Activated CD8-positive, alpha-beta memory T cell treated with anti-CD3 and anti-CD28 coated beads, Interleukin-2, amount 10 ng/mL, durations not matched to agents 7 days and 5 days (primary cell): ENCODE measurements around the gene DCBLD2. TPM values are rescaled to one million over a fixed set of nuclear protein-coding genes. Genes with fewer than 3 reads are reported as not detected.
"Not testable (repeated sequence)": the region's sequence is repeated elsewhere in the genome, so short reads cannot be mapped to it uniquely, and the experiment has no call there.

ENCODE experiments used
- ATAC-seq: fragments of 150-1000 bp; cut with Tn5 transposase; one replicate; pipeline ENCODE4 v1.10.0; 2021; ENCODE audit warnings: moderate library complexity
- CTCF ChIA-PET: fragments of 350-600 bp; sonication (Branson Sonifier 250); formaldehyde crosslinking; loops from one replicate; lab custom pipeline; 2021; ENCODE audit warnings: antibody characterized with exemption; lab: Charles Lee
- DNase-seq: peaks from one replicate; pipeline ENCODE4 v3.0.0-alpha.2; 2020
- H3K27ac Mint-ChIP-seq: one replicate; pipeline ENCODE4 v1.8.0; 2021; ENCODE audit warnings: mild to moderate bottlenecking, mixed read lengths
- H3K27me3 Mint-ChIP-seq: one replicate; pipeline ENCODE4 v1.8.0; 2021; ENCODE audit warnings: mixed read lengths
- H3K36me3 Mint-ChIP-seq: one replicate; pipeline ENCODE4 v1.8.0; 2021; ENCODE audit warnings: mild to moderate bottlenecking, mixed read lengths
- H3K4me1 Mint-ChIP-seq: one replicate; pipeline ENCODE4 v1.8.0; 2021; ENCODE audit warnings: mixed read lengths
- H3K4me3 Mint-ChIP-seq: one replicate; pipeline ENCODE4 v1.8.0; 2021; ENCODE audit warnings: mild to moderate bottlenecking, moderate library complexity, mixed read lengths
- H3K9me3 Mint-ChIP-seq: one replicate; pipeline ENCODE4 v1.8.0; 2022; ENCODE audit warnings: low read depth, mixed read lengths
- total RNA-seq, 2 experiments: library from RNA; stranded (reverse); gene quantifications; one replicate each; pipeline ENCODE4 v1.2.3, GENCODE V29; 2021

DCBLD2 gene
- total RNA-seq, 2 experiments from 2014 or later = 0.50 to 2.0 TPM

DNA sequence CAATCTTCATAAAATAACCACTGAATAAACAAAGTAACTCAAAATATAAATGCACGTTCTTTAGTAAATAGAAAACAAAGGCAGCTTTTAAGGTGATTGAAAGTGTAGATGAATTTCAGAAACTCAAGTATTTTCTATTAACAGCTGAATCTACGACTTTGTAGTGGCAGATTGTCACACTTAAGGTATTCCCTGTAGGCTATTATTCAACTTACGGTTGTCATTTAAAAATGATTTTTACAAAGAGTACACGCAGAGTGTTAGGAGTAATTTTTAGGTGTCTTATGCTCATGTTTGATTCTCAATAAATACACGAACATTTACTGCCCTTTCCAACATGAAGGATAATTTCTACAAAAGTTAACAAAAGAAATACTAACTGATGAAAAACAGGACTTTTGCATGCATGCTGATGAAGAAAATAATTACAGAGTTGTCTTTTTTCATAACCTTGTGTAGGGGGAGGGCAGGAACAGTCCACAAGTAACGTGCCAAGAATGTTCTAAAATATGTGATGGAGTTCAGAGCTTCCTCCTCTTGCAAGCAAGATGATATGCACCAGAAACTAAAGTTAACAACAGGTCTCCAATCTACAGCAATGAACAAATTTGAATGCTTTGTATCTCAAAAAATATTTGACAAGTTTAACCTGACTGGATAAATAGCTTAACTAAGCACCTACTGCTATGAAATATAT lies 16.7 kb downstream of the DCBLD2 start:
- no peak overlapping the region for H3K4me3 Mint-ChIP-seq
- CTCF ChIA-PET = no interaction called here
- no peak overlapping the region for H3K27ac Mint-ChIP-seq

DNA sequence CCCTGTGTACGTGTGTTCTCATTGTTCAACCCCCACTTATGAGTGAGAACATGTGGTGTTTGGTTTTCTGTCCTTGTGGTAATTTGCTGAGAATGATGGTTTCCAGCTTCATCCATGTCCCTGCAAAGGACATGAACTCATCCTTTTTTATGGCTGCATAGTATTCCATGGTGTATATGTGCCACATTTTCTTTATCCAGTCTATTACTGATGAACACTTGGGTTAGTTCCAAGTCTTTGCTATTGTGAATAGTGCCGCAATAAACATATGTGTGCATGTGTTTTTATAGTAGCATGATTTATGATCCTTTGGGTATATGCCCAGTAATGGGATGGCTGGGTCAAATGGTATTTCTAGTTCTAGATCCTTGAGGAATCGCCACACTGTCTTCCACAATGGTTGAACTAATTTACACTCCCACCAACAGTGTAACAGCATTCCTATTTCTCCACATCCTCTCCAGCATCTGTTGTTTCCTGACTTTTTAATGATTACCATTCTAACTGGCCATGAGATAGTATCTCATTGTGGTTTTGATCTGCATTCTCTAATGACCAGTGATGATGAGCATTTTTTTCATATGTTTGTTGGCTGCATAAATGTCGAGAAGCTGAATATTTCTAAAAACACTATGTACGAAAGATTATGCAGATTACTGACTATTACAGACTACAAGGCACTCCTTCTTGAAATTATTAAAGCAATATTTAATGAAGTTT lies 18.7 kb downstream of the DCBLD2 start:
- H3K36me3 Mint-ChIP-seq, ATAC-seq, H3K27ac Mint-ChIP-seq, H3K4me1 Mint-ChIP-seq, CTCF ChIA-PET, H3K9me3 Mint-ChIP-seq, H3K27me3 Mint-ChIP-seq, H3K4me3 Mint-ChIP-seq, DNase-seq: not testable (repeated sequence)

More for the DNA sequence above, 16.7 kb downstream of the DCBLD2 start:
- peaks cover 2% of the 10 kb centered on the region for H3K27me3 Mint-ChIP-seq
- ATAC-seq (no peak), DNase-seq (no peak)
- H3K36me3 Mint-ChIP-seq = peaks cover 1% of the 10 kb centered on the region
- H3K9me3 Mint-ChIP-seq = peaks cover 2% of the 10 kb centered on the region
- H3K4me1 Mint-ChIP-seq = no peaks in the 10 kb centered on the region

DNA sequence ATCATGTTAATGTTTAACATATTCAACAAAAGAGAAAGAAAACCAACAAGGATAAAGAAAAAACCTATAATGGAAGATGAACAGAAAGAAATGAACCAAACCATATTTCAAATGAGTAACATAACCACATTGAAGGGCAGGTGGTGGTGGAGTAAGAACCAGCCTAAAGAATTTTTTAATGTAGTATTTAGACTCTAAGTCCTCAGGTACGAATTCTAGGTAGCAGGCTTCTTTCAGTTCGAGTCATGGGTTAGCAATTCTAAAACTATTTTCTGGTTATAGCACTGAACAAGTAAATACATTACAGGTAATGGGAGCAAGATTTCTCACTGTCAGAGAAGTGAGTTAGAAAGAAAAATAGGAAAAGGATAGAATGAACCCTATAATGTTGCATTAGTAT lies 24.4 kb downstream of the DCBLD2 start:
- H3K36me3 Mint-ChIP-seq = no peaks in the 10 kb centered on the region
- no peaks in the 10 kb centered on the region for H3K9me3 Mint-ChIP-seq
- CTCF ChIA-PET = no interaction called here
- H3K4me3 Mint-ChIP-seq = no peak overlapping the region
- ATAC-seq (no peak), DNase-seq (no peak)
- no peak overlapping the region for H3K27ac Mint-ChIP-seq
- H3K27me3 Mint-ChIP-seq = peaks cover 3% of the 10 kb centered on the region
- peaks cover 7% of the 10 kb centered on the region for H3K4me1 Mint-ChIP-seq

DNA sequence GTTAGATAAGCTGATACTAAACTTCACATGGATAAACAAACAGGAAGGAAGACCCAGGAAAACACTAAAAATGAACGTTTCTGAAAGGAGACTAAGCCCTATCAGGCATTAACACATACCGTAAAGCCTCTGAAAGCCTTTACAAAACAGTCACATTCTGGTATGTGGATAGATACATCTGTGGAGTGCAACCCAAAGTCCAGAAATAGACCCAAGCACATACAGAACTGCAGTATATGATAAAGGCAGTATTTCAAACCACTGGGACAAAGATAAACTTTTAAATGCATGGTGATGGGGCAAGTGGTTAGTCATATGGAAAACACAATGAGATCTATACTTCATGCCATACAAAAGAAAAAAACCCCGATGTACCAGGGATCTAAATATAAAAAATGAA lies 26.0 kb downstream of the DCBLD2 start:
- Mint-ChIP-seq H3K9me3 (no peaks in the 10 kb centered on the region), H3K4me1 (peaks cover 7% of the 10 kb centered on the region), H3K36me3 (no peaks in the 10 kb centered on the region), H3K4me3 (no peak overlapping the region), H3K27ac (no peak overlapping the region), H3K27me3 (peaks cover 3% of the 10 kb centered on the region)
- CTCF ChIA-PET = no interaction called here
- DNase-seq = no peak
- ATAC-seq = no peak

DNA sequence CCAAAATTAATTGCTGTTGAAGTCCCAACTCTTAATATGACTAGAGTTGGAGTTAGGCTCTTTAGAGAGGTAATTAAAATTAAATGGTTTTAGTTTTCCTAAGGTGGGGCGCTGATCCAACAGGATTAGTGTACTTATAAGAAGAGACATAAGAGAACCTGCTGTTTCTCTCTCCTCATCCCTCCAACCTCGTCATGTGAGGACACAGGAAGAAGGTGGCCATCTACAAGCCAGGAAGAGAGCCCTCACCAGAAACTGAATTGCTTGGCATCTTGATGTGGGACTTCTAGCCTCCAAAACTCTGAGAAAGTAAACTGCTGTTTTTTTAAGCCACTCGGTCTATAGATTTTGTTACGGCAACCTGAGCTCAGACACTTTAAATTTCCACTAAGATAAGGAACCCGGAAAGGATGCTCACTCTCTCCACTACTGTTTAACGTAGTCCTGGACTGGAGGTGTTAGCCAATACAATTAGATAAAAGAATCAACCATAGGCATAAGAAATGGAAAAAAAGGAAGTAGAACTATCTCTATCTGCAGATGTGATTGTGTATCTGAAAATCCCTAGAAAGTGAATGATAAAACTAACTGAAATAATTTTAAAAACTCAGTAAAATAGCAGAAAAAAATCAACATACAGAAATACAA lies 26.8 kb downstream of the DCBLD2 start:
- ATAC-seq = no peak
- Mint-ChIP-seq H3K4me3 (no peak overlapping the region), H3K36me3 (no peaks in the 10 kb centered on the region), H3K4me1 (peaks cover 7% of the 10 kb centered on the region), H3K9me3 (no peaks in the 10 kb centered on the region), H3K27me3 (peaks cover 3% of the 10 kb centered on the region), H3K27ac (no peak overlapping the region)
- CTCF ChIA-PET = no interaction called here
- DNase-seq = no peak

DNA sequence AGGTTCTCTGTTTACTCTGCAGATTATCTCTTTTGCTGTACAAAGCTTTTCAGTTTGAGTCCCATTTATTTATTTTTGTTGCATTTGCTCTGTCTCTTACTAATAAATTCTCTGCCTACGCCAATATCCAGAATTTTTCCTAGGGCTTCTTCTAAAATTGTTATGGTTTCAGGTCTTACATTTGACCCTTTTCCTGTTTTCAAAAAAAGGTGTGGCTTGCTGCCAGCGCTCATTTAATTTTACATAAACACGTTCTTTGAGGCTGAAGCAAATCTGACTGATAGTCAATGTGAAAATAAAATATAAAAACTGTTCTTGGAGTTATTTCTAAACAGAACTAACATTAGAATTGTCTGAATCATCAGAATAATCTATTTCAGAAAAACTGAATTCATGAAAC lies 32.1 kb downstream of the DCBLD2 start:
- Mint-ChIP-seq H3K27me3 (no peaks in the 10 kb centered on the region), H3K9me3 (peaks cover 2% of the 10 kb centered on the region), H3K4me3 (no peak overlapping the region), H3K36me3 (no peaks in the 10 kb centered on the region), H3K4me1 (no peaks in the 10 kb centered on the region), H3K27ac (no peak overlapping the region)
- no peak for DNase-seq
- no peak for ATAC-seq
- CTCF ChIA-PET = no interaction called here

DNA sequence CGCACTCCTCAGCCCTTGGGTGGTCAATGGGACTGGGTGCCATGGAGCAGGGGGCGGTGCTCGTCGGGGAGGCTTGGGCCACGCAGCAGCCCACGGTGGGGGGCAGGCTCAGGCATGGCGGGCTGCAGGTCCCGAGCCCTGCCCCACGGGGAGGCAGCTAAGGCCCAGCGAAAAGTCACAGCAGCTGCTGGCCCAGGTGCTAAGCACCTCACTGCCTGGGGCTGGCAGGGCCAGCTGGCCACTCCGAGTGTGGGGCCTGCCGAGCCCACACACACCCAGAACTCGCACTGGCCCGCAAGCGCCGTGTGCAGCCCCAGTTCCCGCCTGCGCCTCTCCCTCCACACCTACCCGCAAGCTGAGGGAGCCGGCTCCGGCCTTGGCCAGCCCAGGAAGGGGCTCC lies 43.5 kb downstream of the DCBLD2 start:
- ATAC-seq, DNase-seq, H3K36me3 Mint-ChIP-seq, H3K4me1 Mint-ChIP-seq, H3K27me3 Mint-ChIP-seq, H3K4me3 Mint-ChIP-seq, H3K9me3 Mint-ChIP-seq, H3K27ac Mint-ChIP-seq, CTCF ChIA-PET: not testable (repeated sequence)

DNA sequence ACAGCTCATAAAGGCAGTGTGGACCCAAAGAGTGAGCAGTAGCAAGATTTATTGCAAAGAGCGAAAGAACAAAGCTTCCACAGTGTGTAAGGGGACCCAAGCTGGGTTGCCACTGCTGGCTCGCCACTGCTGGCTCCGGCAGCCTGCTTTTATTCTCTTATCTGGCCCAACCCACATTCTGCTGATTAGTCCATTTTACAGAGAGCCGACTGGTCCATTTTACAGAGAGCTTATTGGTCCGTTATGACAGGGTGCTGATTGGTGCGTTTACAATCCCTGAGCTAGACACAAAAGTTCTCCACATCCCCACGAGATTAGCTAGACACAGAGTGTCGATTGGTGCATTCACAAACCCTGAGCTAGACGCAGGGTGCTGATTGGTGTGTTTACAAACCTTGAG lies 44.2 kb downstream of the DCBLD2 start:
- H3K4me3 Mint-ChIP-seq, H3K9me3 Mint-ChIP-seq, H3K27ac Mint-ChIP-seq, H3K36me3 Mint-ChIP-seq, H3K27me3 Mint-ChIP-seq, ATAC-seq, CTCF ChIA-PET, H3K4me1 Mint-ChIP-seq, DNase-seq: not testable (repeated sequence)

DNA sequence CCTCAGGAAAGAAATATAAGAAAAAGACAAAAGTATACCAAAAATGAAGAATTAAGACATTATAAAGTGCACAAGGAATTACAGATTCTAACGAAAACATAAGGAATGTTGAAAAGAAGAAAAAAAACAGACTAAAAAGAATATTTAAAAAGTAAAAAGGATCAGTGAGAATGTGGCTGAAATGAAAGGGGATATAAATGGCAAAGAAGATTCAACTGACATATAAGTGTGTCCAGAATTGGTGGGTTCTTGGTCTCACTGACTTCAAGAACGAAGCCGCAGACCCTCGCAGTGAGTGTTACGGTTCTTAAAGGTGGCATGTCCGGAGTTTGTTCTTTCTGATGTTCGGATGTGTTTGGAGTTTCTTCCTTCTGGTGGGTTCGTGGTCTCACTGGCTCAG lies 44.8 kb downstream of the DCBLD2 start:
- Mint-ChIP-seq H3K27ac (no peak overlapping the region), H3K4me1 (no peaks in the 10 kb centered on the region), H3K27me3 (no peaks in the 10 kb centered on the region), H3K9me3 (peaks cover 5% of the 10 kb centered on the region), H3K4me3 (no peak overlapping the region), H3K36me3 (no peaks in the 10 kb centered on the region)
- ATAC-seq (no peak), DNase-seq (no peak)
- CTCF ChIA-PET = no interaction called here

DNA sequence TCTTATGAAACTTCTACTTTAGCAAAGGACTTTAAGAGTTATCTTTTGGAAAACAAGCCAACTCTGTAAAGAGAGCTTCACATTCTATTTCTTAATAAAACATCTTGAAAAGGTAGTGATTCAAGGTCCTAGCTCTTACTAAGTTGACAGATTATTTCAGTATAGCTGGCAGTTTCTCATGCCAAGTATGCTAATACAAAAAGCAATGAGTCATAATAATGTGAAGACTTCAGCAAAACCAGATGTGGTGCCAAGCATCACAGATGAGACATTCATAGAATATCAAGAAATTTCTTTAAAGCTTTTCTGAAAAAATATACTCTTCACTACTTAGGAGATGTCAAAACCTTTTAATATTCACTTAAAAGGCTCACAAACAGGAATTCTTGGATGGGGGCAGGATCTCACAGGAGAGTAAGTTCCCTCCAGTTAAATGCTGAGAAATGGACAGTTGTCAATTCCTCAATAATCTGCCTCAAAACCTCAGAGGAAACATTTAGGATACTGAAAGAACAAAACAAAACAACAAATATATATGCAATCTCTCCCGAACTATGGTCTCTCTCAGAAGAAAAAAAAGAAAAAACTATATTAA lies 45.6 kb downstream of the DCBLD2 start:
- no peaks in the 10 kb centered on the region for H3K4me1 Mint-ChIP-seq
- H3K4me3 Mint-ChIP-seq = no peak overlapping the region
- no peaks in the 10 kb centered on the region for H3K27me3 Mint-ChIP-seq
- CTCF ChIA-PET = no interaction called here
- H3K27ac Mint-ChIP-seq = no peak overlapping the region
- peaks cover 5% of the 10 kb centered on the region for H3K9me3 Mint-ChIP-seq
- ATAC-seq (no peak), DNase-seq (no peak)
- H3K36me3 Mint-ChIP-seq = no peaks in the 10 kb centered on the region

DNA sequence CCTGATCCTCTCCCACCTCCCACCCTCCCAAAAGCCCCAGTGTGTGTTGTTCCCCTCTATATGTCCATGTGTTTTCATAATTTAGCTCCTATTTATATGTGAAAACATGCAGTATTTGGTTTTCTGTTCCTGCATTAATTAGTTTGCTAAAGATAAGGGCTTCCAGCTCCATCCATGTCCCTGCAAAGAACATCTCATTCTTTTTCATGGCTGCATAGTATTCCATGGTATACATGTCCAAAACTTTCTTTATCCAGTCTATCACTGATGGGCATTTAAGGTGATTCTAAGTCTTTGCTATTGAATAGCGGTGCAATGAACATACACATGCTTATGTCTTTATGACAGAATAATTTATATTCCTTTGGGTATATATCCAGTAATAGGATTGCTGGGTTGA lies 53.4 kb downstream of the DCBLD2 start:
- no peak for DNase-seq
- no peaks in the 10 kb centered on the region for H3K4me1 Mint-ChIP-seq
- no peak overlapping the region for H3K4me3 Mint-ChIP-seq
- no peaks in the 10 kb centered on the region for H3K27me3 Mint-ChIP-seq
- CTCF ChIA-PET = no interaction called here
- no peak overlapping the region for H3K27ac Mint-ChIP-seq
- no peaks in the 10 kb centered on the region for H3K9me3 Mint-ChIP-seq
- no peaks in the 10 kb centered on the region for H3K36me3 Mint-ChIP-seq
- ATAC-seq = no peak

DNA sequence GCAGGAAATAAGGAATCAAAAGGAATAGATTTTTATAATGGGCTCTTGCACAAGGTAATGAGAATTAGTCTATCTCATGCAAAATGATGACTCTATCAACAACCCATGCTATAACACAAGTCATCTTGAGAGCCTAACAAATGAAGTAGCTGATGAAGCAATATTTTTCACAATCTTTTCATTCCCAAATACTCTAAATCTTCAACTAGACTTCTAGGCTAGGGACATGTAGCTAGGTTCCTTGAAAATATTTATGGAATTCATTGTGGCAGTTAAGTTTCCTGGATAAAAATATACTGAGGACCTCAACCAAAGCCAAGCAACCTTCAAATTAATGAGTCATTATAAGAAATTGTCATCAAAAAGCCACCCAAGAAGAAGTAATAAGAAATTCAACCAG lies 55.4 kb downstream of the DCBLD2 start:
- Mint-ChIP-seq H3K9me3 (no peaks in the 10 kb centered on the region), H3K27me3 (no peaks in the 10 kb centered on the region), H3K4me1 (no peaks in the 10 kb centered on the region), H3K27ac (no peak overlapping the region), H3K4me3 (no peak overlapping the region), H3K36me3 (no peaks in the 10 kb centered on the region)
- CTCF ChIA-PET = no interaction called here
- DNase-seq (no peak), ATAC-seq (no peak)

DNA sequence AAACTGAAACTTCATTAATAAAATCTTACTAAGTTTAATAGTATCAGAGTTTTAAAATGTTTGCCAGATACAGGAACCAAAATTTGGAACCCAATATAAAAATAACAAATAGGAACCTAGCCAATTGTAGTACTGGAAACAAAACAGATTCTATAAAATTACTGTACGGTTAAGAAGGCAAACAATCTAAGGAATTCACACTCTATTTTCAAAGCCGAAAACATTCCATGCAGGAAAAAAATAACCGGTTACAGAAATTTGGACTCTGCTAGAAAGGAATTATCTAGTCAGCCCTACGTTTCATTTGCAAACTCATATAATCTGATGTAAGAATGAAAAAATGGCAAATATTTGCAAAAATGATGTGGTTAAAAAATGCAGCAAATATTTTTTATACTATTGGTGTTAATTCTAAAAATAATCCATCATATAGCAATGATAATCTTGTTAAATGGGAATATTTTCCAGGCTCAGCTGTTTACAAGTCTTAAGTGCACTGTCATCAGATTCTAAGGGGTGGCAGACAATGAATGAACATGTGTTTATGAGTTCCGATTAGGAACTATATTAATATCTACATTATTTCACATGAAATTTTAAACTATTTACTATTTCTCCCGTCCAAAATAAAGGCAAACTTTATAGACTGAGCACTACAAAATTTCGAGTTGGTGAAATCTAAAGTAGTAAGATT lies 58.1 kb downstream of the DCBLD2 start:
- Mint-ChIP-seq H3K27ac (no peak overlapping the region), H3K36me3 (peaks cover 2% of the 10 kb centered on the region), H3K4me3 (no peak overlapping the region), H3K4me1 (no peaks in the 10 kb centered on the region), H3K9me3 (peaks cover 2% of the 10 kb centered on the region), H3K27me3 (no peaks in the 10 kb centered on the region)
- no peak for DNase-seq
- ATAC-seq = no peak
- CTCF ChIA-PET = no interaction called here
